GM12801 (cell line): ENCODE results near the gene GNB5.

Source experiments
- TF ChIP-seq, protein P1 (sequence below): IDR thresholded peaks from one replicate; pipeline ENCODE4 v1.5.1; 2011; ENCODE audit warnings: control low read depth; ENCODE audit not compliant: insufficient read length; ENCODE audit errors: extremely low read depth

GNB5 gene

GRCh38 chr15:52113235-52113634 is 78.0 kb downstream of the GNB5 start:
- TF ChIP-seq, protein P1, sequence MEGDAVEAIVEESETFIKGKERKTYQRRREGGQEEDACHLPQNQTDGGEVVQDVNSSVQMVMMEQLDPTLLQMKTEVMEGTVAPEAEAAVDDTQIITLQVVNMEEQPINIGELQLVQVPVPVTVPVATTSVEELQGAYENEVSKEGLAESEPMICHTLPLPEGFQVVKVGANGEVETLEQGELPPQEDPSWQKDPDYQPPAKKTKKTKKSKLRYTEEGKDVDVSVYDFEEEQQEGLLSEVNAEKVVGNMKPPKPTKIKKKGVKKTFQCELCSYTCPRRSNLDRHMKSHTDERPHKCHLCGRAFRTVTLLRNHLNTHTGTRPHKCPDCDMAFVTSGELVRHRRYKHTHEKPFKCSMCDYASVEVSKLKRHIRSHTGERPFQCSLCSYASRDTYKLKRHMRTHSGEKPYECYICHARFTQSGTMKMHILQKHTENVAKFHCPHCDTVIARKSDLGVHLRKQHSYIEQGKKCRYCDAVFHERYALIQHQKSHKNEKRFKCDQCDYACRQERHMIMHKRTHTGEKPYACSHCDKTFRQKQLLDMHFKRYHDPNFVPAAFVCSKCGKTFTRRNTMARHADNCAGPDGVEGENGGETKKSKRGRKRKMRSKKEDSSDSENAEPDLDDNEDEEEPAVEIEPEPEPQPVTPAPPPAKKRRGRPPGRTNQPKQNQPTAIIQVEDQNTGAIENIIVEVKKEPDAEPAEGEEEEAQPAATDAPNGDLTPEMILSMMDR: no peak

DNA sequence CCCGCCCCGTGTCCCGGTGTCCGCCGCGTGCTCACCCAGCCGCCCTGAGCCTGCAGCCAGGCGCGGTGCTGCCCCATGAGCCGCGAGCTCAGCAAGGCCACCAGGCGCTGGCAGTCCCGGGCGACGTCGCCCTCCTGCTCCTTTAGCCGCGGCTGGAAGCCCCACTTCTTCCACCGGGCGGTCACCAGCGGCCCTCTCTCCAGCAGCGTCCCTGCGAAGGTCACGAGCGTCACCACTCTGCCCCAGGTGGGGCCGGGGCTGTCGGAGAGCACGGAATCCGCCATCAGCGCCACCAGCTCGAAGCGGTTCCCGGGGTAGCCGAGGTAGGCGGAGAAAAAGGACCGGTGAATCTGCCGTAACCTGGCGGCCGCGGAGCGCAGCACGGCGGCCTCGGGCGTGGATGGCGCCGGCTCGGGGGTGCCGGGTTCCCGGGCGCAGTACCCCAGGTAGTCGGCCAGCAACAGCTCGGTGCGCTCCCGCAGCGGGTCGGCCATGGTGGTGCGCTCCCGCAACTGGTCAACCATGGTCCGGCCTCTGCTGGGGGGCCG is 78.9 kb downstream of the GNB5 start:
- TF ChIP-seq, protein P1: no peak

DNA sequence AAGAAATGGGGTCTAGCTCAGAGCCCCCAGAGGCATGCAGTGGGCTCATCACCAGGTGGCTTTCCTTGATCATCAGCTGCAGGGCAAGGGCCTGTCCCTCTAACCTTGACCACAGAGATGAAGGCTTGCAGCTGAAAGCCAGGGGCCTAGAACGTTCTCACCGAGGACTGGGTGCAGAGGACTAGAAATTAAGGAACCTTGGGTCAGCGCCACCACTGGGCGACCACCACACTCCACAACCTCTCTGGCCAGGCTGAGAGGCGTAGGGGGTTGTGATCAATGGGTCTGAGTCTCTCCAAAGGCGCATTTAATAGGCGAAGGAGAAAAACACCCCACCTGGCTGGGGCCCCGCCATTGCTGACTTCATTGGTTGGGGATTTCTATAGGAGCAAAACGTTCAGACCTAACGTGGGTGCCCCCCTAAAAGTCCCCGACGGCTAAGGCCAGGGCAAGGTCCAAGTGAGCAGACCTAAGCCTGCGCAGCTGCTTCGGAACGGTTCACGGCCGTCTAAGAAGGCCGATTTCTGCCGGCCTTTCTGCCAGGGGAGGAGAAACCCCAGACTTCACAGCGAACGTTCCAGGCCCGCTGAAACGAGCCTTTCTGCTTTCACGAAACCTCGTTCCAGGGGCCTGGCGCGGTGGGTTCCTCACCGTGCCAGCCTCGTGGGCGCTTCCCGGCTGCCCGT is 79.5 kb downstream of the GNB5 start:
- TF ChIP-seq, protein P1: no peak

DNA sequence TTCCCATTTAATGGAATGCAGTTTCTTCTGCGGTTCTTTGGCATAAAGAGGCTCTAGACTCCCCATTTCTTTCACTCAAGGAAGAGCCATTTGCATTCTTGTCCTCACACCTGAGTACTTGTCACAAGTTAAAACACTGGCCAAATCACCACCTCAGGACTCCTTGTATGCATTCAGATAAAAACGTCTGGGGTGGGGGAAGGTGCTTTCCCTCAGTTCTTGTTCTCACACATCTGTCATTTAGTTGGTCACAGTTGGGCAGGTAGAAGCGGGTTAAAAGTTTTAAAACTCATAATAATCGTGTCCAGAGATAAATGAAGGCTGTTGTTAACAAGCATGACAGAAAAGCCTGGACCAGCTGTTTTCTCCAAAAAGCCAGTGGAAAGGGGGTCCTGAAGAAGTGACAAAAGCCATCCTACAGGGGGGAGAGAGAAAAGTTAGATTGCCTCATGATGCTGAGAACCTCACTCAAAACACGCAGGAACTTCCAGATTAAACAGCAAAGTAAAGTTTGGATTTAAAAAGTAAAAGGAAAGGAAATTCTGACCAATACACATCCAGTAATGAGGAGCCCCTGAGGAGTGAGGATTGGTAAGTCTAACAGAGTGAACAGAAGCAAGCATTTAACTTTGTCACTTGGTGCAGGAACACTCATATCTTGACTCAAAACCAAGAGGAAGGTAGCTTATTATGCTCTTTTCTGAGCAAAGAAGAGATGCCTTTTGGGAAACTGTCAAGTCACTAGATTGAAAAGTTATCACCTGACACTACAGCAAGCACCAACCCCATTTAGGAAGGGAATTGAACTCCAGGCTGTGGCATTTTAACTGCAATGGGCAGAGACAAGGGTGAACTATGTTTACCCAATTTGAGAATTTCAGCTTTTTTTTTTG is 81.4 kb downstream of the GNB5 start:
- TF ChIP-seq, protein P1: no peak

- TF ChIP-seq, protein P1: no peak
These were observed 84.0 kb downstream of the GNB5 start for GRCh38 chr15:52107238-52107637.

DNA sequence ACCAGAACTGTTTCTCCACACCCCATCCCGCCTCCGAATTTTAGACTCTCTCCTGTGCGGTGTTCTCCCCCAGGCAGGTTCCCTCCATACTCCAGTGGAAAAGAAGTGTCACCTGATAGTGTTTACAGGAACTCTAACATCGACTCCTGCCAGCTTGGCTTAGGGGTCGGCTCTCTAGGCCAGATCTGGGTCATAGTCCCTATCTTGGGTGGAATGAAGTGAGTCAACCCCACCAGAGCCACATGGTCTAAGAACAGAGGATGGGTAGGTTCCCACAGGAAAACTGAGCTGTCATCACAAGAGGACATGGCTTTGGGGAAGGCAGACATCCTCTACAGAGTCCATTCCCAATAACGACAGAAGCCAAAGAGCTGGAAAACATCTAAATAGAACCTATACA is 84.6 kb downstream of the GNB5 start:
- TF ChIP-seq, protein P1: no peak

GRCh38 chr15:52105846-52106245 is 85.3 kb downstream of the GNB5 start:
- TF ChIP-seq, protein P1: no peak
